GM23338 (cell line): ENCODE results near the gene LNP1. TPM values are rescaled to one million over a fixed set of nuclear protein-coding genes. Genes with fewer than 3 reads are reported as not detected.
A peak's percentile ranks its signal among the peaks of the same experiment; 100 is the strongest.

Source experiments
- ATAC-seq: fragments of 200-7000 bp; cut with Tn5 transposase; 3 replicates; pipeline ENCODE4 v1.9.1; 2020
- DNase-seq: peaks from one replicate; pipeline ENCODE4 v3.0.0-alpha.2; 2015; ENCODE audit warnings: low spot score
- H2AFZ ChIP-seq: fragments of 200-600 bp; sonication (generic); 2 replicates; pipeline ENCODE4 v1.8.0; 2016; ENCODE audit warnings: antibody characterized with exemption, mild to moderate bottlenecking, moderate library complexity
- H3F3A ChIP-seq: fragments of 200-600 bp; sonication (generic); replicated peaks from 2 replicates; pipeline ENCODE4 v1.8.0; 2017; ENCODE audit warnings: antibody characterized with exemption, mixed run types, low read depth
- H3K27ac ChIP-seq: fragments of 200-600 bp; sonication (generic); 2 replicates; pipeline ENCODE4 v1.6.1; 2016; ENCODE audit warnings: low read depth
- H3K27me3 ChIP-seq: fragments of 200-600 bp; sonication (generic); 2 replicates; pipeline ENCODE4 v1.8.0; 2016; ENCODE audit warnings: mild to moderate bottlenecking, mixed run types, moderate library complexity; ENCODE audit not compliant: insufficient read depth
- H3K36me3 ChIP-seq: fragments of 200-600 bp; sonication (generic); 2 replicates; pipeline ENCODE4 v1.8.0; 2016; ENCODE audit warnings: mild to moderate bottlenecking; ENCODE audit not compliant: insufficient read depth
- H3K4me1 ChIP-seq: fragments of 200-600 bp; sonication (generic); 2 replicates; pipeline ENCODE4 v1.8.0; 2016; ENCODE audit warnings: mild to moderate bottlenecking, moderate library complexity; ENCODE audit not compliant: insufficient read depth
- H3K4me2 ChIP-seq: fragments of 200-600 bp; sonication (generic); 2 replicates; pipeline ENCODE4 v1.7.1; 2017; ENCODE audit warnings: mixed run types
- H3K4me3 ChIP-seq: fragments of 200-600 bp; sonication (generic); 2 replicates; pipeline ENCODE4 v1.6.1; 2016; ENCODE audit warnings: mixed run types
- H3K79me2 ChIP-seq: fragments of 200-600 bp; sonication (generic); replicated peaks from 2 replicates; pipeline ENCODE4 v1.8.0; 2017; ENCODE audit warnings: mild to moderate bottlenecking; ENCODE audit not compliant: insufficient read depth
- H3K9me2 ChIP-seq: fragments of 200-600 bp; sonication (generic); 2 replicates; pipeline ENCODE4 v1.8.0; 2017; ENCODE audit not compliant: insufficient read depth
- H4K20me1 ChIP-seq: fragments of 200-600 bp; sonication (generic); replicated peaks from 2 replicates; pipeline ENCODE4 v1.8.0; 2017; ENCODE audit warnings: mild to moderate bottlenecking; ENCODE audit not compliant: insufficient read depth
- H3K27ac Mint-ChIP-seq: 2 replicates; pipeline ENCODE4 v1.8.0; 2020; ENCODE audit warnings: inconsistent platforms, mild to moderate bottlenecking, moderate library complexity, mixed read lengths
- H3K27me3 Mint-ChIP-seq: 3 replicates; pipeline ENCODE4 v1.8.0; 2022; ENCODE audit warnings: low read depth, mild to moderate bottlenecking, moderate library complexity, mixed read lengths, inconsistent platforms; ENCODE audit not compliant: insufficient read depth, poor library complexity
- H3K36me3 Mint-ChIP-seq: 3 replicates; pipeline ENCODE4 v1.8.0; 2021; ENCODE audit warnings: low read depth, mild to moderate bottlenecking, inconsistent platforms, moderate library complexity, mixed read lengths
- H3K4me1 Mint-ChIP-seq: 3 replicates; pipeline ENCODE4 v1.8.0; 2020; ENCODE audit warnings: mild to moderate bottlenecking, inconsistent platforms, mixed read lengths
- H3K4me3 Mint-ChIP-seq: 3 replicates; pipeline ENCODE4 v1.8.0; 2021; ENCODE audit warnings: moderate library complexity, mild to moderate bottlenecking, inconsistent platforms, mixed read lengths
- H3K9me3 Mint-ChIP-seq: 3 replicates; pipeline ENCODE4 v1.8.0; 2020; ENCODE audit warnings: moderate library complexity, mild to moderate bottlenecking, inconsistent platforms, mixed read lengths
- CREB1 ChIP-seq: fragments of 250-450 bp; sonication (Bioruptor Pico); IDR thresholded peaks from 2 replicates; pipeline ENCODE4 v1.5.0; 2020; ENCODE audit warnings: low read depth, mild to moderate bottlenecking, moderate library complexity
- EZH2 ChIP-seq: fragments of 200-600 bp; sonication (generic); IDR thresholded peaks from one replicate; pipeline ENCODE4 v1.8.0; 2017; ENCODE audit warnings: antibody characterized with exemption, mild to moderate bottlenecking, low read depth; ENCODE audit not compliant: unreplicated experiment
- NANOG ChIP-seq: IDR thresholded peaks from 2 replicates; pipeline ENCODE4 v1.6.1; 2016; ENCODE audit warnings: antibody characterized with exemption, borderline replicate concordance
- STAT1 ChIP-seq: IDR thresholded peaks from one replicate; pipeline ENCODE4 v1.6.1; 2016; ENCODE audit warnings: antibody characterized with exemption; ENCODE audit not compliant: unreplicated experiment
- polyA plus RNA-seq: library from polyadenylated mRNA; unstranded; fragments of >200 nt; fragmentation: Nextera tagmentation; extraction: Ambion mirVana; gene quantifications from 2 replicates; pipeline ENCODE4 v1.2.1, GENCODE V29; 2016
- total RNA-seq: library from RNA; depleted of rRNA; stranded (reverse); fragments of >200 nt; shearing (Covaris generic); gene quantifications from 2 replicates; pipeline ENCODE4 v1.2.3, GENCODE V29; 2014
- TF ChIP-seq, protein P1 (sequence below): IDR thresholded peaks from 2 replicates; pipeline ENCODE4 v1.6.1; 2016; ENCODE audit warnings: antibody characterized with exemption
- TF ChIP-seq, protein P2 (sequence below): fragments of 250-450 bp; sonication (Bioruptor Pico); IDR thresholded peaks from 2 replicates; pipeline ENCODE4 v1.5.0; 2020; ENCODE audit warnings: mild to moderate bottlenecking, moderate library complexity
- TF ChIP-seq, protein P3 (sequence below): IDR thresholded peaks from one replicate; pipeline ENCODE4 v1.6.1; 2018; ENCODE audit warnings: antibody characterized with exemption; ENCODE audit not compliant: unreplicated experiment

LNP1 gene
- total and polyA plus RNA-seq, 2 experiments from 2014 or later, result 4.7 to 6.7 TPM

DNA sequence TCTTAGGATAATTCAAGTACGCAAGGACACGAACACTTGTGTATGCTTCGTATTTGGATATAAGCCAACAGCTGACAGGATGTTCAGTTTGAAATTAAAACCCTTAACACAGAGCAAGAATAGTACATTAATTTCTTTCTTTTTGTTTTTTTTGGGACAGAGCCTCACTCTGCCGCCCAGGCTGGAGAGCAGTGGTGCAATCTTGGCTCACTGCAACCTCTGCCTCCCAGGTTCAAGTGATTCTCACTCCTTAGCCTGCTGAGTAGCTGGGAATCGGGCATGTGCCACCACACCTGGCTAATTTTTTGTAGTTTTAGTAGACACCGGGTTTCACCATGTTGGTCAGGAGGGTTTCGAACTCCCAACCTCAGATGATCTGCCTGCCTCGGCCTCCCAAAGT, 32.9 kb upstream of the LNP1 start (continued):
- TF ChIP-seq, protein P1, sequence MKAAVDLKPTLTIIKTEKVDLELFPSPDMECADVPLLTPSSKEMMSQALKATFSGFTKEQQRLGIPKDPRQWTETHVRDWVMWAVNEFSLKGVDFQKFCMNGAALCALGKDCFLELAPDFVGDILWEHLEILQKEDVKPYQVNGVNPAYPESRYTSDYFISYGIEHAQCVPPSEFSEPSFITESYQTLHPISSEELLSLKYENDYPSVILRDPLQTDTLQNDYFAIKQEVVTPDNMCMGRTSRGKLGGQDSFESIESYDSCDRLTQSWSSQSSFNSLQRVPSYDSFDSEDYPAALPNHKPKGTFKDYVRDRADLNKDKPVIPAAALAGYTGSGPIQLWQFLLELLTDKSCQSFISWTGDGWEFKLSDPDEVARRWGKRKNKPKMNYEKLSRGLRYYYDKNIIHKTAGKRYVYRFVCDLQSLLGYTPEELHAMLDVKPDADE, result no peak
- TF ChIP-seq NANOG (no peak), STAT1 (no peak)
- TF ChIP-seq, protein P2, sequence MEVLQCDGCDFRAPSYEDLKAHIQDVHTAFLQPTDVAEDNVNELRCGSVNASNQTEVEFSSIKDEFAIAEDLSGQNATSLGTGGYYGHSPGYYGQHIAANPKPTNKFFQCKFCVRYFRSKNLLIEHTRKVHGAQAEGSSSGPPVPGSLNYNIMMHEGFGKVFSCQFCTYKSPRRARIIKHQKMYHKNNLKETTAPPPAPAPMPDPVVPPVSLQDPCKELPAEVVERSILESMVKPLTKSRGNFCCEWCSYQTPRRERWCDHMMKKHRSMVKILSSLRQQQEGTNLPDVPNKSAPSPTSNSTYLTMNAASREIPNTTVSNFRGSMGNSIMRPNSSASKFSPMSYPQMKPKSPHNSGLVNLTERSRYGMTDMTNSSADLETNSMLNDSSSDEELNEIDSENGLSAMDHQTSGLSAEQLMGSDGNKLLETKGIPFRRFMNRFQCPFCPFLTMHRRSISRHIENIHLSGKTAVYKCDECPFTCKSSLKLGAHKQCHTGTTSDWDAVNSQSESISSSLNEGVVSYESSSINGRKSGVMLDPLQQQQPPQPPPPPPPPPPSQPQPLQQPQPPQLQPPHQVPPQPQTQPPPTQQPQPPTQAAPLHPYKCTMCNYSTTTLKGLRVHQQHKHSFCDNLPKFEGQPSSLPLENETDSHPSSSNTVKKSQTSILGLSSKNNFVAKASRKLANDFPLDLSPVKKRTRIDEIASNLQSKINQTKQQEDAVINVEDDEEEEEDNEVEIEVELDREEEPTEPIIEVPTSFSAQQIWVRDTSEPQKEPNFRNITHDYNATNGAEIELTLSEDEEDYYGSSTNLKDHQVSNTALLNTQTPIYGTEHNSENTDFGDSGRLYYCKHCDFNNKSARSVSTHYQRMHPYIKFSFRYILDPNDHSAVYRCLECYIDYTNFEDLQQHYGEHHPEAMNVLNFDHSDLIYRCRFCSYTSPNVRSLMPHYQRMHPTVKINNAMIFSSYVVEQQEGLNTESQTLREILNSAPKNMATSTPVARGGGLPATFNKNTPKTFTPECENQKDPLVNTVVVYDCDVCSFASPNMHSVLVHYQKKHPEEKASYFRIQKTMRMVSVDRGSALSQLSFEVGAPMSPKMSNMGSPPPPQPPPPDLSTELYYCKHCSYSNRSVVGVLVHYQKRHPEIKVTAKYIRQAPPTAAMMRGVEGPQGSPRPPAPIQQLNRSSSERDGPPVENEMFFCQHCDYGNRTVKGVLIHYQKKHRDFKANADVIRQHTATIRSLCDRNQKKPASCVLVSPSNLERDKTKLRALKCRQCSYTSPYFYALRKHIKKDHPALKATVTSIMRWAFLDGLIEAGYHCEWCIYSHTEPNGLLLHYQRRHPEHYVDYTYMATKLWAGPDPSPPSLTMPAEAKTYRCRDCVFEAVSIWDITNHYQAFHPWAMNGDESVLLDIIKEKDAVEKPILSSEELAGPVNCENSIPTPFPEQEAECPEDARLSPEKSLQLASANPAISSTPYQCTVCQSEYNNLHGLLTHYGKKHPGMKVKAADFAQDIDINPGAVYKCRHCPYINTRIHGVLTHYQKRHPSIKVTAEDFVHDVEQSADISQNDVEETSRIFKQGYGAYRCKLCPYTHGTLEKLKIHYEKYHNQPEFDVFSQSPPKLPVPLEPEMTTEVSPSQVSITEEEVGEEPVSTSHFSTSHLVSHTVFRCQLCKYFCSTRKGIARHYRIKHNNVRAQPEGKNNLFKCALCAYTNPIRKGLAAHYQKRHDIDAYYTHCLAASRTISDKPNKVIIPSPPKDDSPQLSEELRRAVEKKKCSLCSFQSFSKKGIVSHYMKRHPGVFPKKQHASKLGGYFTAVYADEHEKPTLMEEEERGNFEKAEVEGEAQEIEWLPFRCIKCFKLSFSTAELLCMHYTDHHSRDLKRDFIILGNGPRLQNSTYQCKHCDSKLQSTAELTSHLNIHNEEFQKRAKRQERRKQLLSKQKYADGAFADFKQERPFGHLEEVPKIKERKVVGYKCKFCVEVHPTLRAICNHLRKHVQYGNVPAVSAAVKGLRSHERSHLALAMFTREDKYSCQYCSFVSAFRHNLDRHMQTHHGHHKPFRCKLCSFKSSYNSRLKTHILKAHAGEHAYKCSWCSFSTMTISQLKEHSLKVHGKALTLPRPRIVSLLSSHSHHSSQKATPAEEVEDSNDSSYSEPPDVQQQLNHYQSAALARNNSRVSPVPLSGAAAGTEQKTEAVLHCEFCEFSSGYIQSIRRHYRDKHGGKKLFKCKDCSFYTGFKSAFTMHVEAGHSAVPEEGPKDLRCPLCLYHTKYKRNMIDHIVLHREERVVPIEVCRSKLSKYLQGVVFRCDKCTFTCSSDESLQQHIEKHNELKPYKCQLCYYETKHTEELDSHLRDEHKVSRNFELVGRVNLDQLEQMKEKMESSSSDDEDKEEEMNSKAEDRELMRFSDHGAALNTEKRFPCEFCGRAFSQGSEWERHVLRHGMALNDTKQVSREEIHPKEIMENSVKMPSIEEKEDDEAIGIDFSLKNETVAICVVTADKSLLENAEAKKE (CRISPR knock-in tag), result no peak

DNA sequence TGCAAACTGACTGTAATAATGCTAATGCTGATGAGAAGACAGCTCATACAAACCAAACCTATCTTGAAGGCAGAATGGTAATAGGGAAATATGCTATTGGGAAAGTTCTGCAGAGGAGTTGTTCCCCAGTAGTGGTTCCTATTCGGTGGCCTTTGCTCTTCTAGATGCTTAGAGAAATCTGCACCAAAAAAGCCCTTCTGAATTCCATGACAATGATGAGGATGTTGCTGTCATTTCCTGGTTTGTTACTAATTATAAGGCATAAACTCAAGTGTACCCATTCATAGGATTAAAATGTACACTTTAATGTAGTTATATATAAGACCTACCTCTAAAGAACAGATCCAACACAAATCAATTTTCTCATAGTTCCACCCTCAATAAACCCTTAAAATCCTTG, 30.6 kb upstream of the LNP1 start:
- Mint-ChIP-seq H3K27ac (no peak overlapping the region), H3K9me3 (no peaks in the 10 kb centered on the region), H3K4me3 (no peak overlapping the region), H3K36me3 (peaks cover 41% of the 10 kb centered on the region), H3K27me3 (peaks cover 2% of the 10 kb centered on the region), H3K4me1 (peaks cover 3% of the 10 kb centered on the region; the same call in 1 of the 3 replicates)
- Histone ChIP-seq H3K79me2 (no peaks in the 10 kb centered on the region), H3K9me2 (no peaks in the 10 kb centered on the region), H3K27me3 (no peaks in the 10 kb centered on the region), H3K36me3 (peaks cover 12% of the 10 kb centered on the region; the same call in 1 of the 2 replicates), H4K20me1 (no peaks in the 10 kb centered on the region; the same call in 1 of the 2 replicates), H3K4me1 (peaks cover 13% of the 10 kb centered on the region), H3K4me2 (peak overlapping the region; percentile 15; the same call in 1 of the 2 replicates), H3K27ac (no peak overlapping the region), H3K4me3 (no peak overlapping the region), H3F3A (no peaks in the 10 kb centered on the region), H2AFZ (no peak overlapping the region)
- TF ChIP-seq STAT1 (no peak), CREB1 (CRISPR knock-in tag) (no peak), EZH2 (no peak), NANOG (no peak)
- TF ChIP-seq, protein P3, sequence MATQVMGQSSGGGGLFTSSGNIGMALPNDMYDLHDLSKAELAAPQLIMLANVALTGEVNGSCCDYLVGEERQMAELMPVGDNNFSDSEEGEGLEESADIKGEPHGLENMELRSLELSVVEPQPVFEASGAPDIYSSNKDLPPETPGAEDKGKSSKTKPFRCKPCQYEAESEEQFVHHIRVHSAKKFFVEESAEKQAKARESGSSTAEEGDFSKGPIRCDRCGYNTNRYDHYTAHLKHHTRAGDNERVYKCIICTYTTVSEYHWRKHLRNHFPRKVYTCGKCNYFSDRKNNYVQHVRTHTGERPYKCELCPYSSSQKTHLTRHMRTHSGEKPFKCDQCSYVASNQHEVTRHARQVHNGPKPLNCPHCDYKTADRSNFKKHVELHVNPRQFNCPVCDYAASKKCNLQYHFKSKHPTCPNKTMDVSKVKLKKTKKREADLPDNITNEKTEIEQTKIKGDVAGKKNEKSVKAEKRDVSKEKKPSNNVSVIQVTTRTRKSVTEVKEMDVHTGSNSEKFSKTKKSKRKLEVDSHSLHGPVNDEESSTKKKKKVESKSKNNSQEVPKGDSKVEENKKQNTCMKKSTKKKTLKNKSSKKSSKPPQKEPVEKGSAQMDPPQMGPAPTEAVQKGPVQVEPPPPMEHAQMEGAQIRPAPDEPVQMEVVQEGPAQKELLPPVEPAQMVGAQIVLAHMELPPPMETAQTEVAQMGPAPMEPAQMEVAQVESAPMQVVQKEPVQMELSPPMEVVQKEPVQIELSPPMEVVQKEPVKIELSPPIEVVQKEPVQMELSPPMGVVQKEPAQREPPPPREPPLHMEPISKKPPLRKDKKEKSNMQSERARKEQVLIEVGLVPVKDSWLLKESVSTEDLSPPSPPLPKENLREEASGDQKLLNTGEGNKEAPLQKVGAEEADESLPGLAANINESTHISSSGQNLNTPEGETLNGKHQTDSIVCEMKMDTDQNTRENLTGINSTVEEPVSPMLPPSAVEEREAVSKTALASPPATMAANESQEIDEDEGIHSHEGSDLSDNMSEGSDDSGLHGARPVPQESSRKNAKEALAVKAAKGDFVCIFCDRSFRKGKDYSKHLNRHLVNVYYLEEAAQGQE, result no peak
- no peak for ATAC-seq
- no peak for DNase-seq
